GM23338 (cell line): Measurements from ENCODE around the gene FAM110C.

Experiments
- EZH2phosphoT487 ChIP-seq: fragments of 200-600 bp; sonication (generic); IDR thresholded peaks from one replicate; pipeline ENCODE4 v1.8.1; 2018; ENCODE audit warnings: antibody characterized with exemption; ENCODE audit not compliant: unreplicated experiment
- POLR2AphosphoS5 ChIP-seq: IDR thresholded peaks from 2 replicates; pipeline ENCODE4 v1.6.1; 2016; ENCODE audit warnings: antibody characterized with exemption, low read depth
- STAT1 ChIP-seq: IDR thresholded peaks from one replicate; pipeline ENCODE4 v1.6.1; 2016; ENCODE audit warnings: antibody characterized with exemption; ENCODE audit not compliant: unreplicated experiment
- ZNF331 ChIP-seq: fragments of 250-450 bp; sonication (Bioruptor Pico); IDR thresholded peaks from 2 replicates; pipeline ENCODE4 v1.5.0; 2020; ENCODE audit warnings: low read depth, mild to moderate bottlenecking, moderate library complexity
- TF ChIP-seq, protein P1 (sequence below), 2 experiments: fragments of 200-600 bp in 1 of 2; sonication (generic) in 1 of 2; conservative IDR thresholded peaks; 2 replicates each; pipeline versions ENCODE4 v1.5.1 to v1.6.1; 2016 to 2017; ENCODE audit warnings: antibody characterized with exemption in 2 of 2, low read depth in 2 of 2, mild to moderate bottlenecking in 2 of 2, moderate library complexity in 1 of 2

DNA sequence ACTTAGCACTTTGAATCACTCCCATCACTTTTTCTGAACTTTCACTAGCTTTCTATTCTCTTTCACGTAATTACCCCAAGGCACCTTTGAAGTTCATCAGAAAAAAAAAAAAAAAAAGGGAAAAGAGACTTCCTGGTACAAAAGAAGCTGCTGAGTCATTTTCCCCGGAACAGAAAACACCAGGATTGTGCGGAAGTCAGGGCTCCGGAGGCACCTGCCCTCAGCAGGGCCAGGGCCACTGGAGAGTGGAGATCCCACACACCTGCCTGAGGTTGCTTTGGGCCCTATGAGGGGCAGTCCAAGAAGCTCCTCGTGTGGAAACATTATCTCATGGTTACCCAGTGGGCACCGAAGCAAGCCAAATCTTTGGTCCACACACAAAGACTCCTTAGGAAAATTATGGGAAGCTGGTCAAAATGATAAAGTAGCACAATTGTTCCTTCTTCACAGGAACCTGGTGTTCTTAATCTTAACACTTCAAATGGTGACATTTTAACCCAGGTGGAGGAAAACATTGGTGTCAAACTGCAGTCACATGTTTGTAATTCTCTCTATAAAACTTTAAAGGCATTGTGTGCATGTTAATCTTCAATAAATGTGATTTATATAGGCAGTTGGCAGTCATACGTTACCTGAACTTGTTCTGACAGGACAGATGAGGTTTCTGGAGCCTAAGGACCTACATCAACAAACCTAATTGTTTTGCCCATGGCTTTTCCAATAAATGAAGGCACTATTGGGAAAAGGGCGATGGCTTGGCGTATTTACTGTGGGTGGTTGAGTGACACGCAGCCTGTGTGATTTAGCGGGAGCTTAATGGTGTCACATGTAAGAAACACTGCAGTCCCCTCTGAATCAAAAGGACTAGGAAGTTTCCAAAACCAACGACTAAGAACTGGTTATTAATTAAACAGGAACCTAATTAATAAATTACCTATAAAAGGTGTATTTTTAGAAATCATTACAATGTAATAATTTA, 23.4 kb upstream of the FAM110C start:
- TF ChIP-seq, protein P1, sequence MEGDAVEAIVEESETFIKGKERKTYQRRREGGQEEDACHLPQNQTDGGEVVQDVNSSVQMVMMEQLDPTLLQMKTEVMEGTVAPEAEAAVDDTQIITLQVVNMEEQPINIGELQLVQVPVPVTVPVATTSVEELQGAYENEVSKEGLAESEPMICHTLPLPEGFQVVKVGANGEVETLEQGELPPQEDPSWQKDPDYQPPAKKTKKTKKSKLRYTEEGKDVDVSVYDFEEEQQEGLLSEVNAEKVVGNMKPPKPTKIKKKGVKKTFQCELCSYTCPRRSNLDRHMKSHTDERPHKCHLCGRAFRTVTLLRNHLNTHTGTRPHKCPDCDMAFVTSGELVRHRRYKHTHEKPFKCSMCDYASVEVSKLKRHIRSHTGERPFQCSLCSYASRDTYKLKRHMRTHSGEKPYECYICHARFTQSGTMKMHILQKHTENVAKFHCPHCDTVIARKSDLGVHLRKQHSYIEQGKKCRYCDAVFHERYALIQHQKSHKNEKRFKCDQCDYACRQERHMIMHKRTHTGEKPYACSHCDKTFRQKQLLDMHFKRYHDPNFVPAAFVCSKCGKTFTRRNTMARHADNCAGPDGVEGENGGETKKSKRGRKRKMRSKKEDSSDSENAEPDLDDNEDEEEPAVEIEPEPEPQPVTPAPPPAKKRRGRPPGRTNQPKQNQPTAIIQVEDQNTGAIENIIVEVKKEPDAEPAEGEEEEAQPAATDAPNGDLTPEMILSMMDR (conservative IDR thresholded peaks at IDR 0.05; ENCODE audit: low read depth in 2 of 2): no peak
- TF ChIP-seq EZH2phosphoT487 (no peak), ZNF331 (no peak), STAT1 (no peak), POLR2AphosphoS5 (no peak)
